Measurements from ENCODE around the gene RPRD1B. TPM values are rescaled to one million over a fixed set of nuclear protein-coding genes. Genes with fewer than 3 reads are reported as not detected.

Gene RPRD1B
- total RNA-seq, 1 donor from 2014 or later, result 29.2 TPM

- Mint-ChIP-seq H3K4me3 (ENCODE audit: unreplicated experiment) (no peak overlapping the region), H3K4me1 (ENCODE audit: low read depth, unreplicated experiment) (no peaks in the 10 kb centered on the region), H3K27ac (ENCODE audit: unreplicated experiment) (no peak overlapping the region), H3K27me3 (ENCODE audit: unreplicated experiment) (no peaks in the 10 kb centered on the region), H3K9me3 (ENCODE audit: unreplicated experiment) (no peaks in the 10 kb centered on the region), H3K36me3 (ENCODE audit: unreplicated experiment) (no peaks in the 10 kb centered on the region)
- no peak for DNase-seq
- no peak for TF ChIP-seq CTCF (IDR thresholded peaks at IDR 0.05; ENCODE audit: partially characterized antibody, unreplicated experiment)
These were observed 13.0 kb downstream of the RPRD1B start for GRCh38 chr20:38046572-38046971.

GRCh38 chr20:38049800-38050199, 16.3 kb downstream of the RPRD1B start:
- Mint-ChIP-seq H3K4me3 (ENCODE audit: unreplicated experiment) (no peak overlapping the region), H3K9me3 (ENCODE audit: unreplicated experiment) (no peaks in the 10 kb centered on the region), H3K27me3 (ENCODE audit: unreplicated experiment) (no peaks in the 10 kb centered on the region), H3K4me1 (ENCODE audit: low read depth, unreplicated experiment) (peaks cover 5% of the 10 kb centered on the region), H3K27ac (ENCODE audit: unreplicated experiment) (no peak overlapping the region), H3K36me3 (ENCODE audit: unreplicated experiment) (no peaks in the 10 kb centered on the region)
- no peak for DNase-seq
- no peak for TF ChIP-seq CTCF (IDR thresholded peaks at IDR 0.05; ENCODE audit: partially characterized antibody, unreplicated experiment)

- Mint-ChIP-seq H3K27me3 (ENCODE audit: unreplicated experiment) (no peaks in the 10 kb centered on the region), H3K4me1 (ENCODE audit: low read depth, unreplicated experiment) (peaks cover 5% of the 10 kb centered on the region), H3K36me3 (ENCODE audit: unreplicated experiment) (no peaks in the 10 kb centered on the region), H3K4me3 (ENCODE audit: unreplicated experiment) (no peak overlapping the region), H3K27ac (ENCODE audit: unreplicated experiment) (no peak overlapping the region), H3K9me3 (ENCODE audit: unreplicated experiment) (no peaks in the 10 kb centered on the region)
- TF ChIP-seq CTCF (IDR thresholded peaks at IDR 0.05; ENCODE audit: partially characterized antibody, unreplicated experiment), result no peak
- DNase-seq, result no peak
These were observed 17.1 kb downstream of the RPRD1B start for GRCh38 chr20:38050686-38051085.

GRCh38 chr20:38052870-38053269, 19.3 kb downstream of the RPRD1B start:
- Mint-ChIP-seq H3K9me3 (ENCODE audit: unreplicated experiment) (no peaks in the 10 kb centered on the region), H3K4me3 (ENCODE audit: unreplicated experiment) (no peak overlapping the region), H3K4me1 (ENCODE audit: low read depth, unreplicated experiment) (peaks cover 5% of the 10 kb centered on the region), H3K27me3 (ENCODE audit: unreplicated experiment) (no peaks in the 10 kb centered on the region), H3K27ac (ENCODE audit: unreplicated experiment) (no peak overlapping the region), H3K36me3 (ENCODE audit: unreplicated experiment) (no peaks in the 10 kb centered on the region)
- TF ChIP-seq CTCF (IDR thresholded peaks at IDR 0.05; ENCODE audit: partially characterized antibody, unreplicated experiment), result no peak
- DNase-seq, result no peak

GRCh38 chr20:38054647-38055046, 21.1 kb downstream of the RPRD1B start:
- H3K27ac Mint-ChIP-seq (ENCODE audit: unreplicated experiment), result no peak overlapping the region
- H3K36me3 Mint-ChIP-seq (ENCODE audit: unreplicated experiment), result no peaks in the 10 kb centered on the region
- H3K9me3 Mint-ChIP-seq (ENCODE audit: unreplicated experiment), result no peaks in the 10 kb centered on the region
- no peak overlapping the region for H3K4me3 Mint-ChIP-seq (ENCODE audit: unreplicated experiment)
- H3K4me1 Mint-ChIP-seq (ENCODE audit: low read depth, unreplicated experiment), result peaks cover 5% of the 10 kb centered on the region
- DNase-seq, result no peak
- no peaks in the 10 kb centered on the region for H3K27me3 Mint-ChIP-seq (ENCODE audit: unreplicated experiment)
- TF ChIP-seq CTCF (IDR thresholded peaks at IDR 0.05; ENCODE audit: partially characterized antibody, unreplicated experiment), result no peak
